Ishikawa (cell line): ENCODE measurements around the gene DDX47.

Source experiments
- CEBPB ChIP-seq: IDR thresholded peaks from 2 replicates; pipeline ENCODE4 v1.6.1; 2012
- CREB1 ChIP-seq: IDR thresholded peaks from 2 replicates; pipeline ENCODE4 v1.6.1; 2012; ENCODE audit warnings: low read depth
- EGR1 ChIP-seq: IDR thresholded peaks from 2 replicates; pipeline ENCODE4 v1.6.1; 2012
- EP300 ChIP-seq: IDR thresholded peaks from 2 replicates; pipeline ENCODE4 v1.6.1; 2012; ENCODE audit warnings: borderline replicate concordance
- FOXM1 ChIP-seq: IDR thresholded peaks from 2 replicates; pipeline ENCODE4 v1.6.1; 2012; ENCODE audit warnings: low read depth, borderline replicate concordance
- MAX ChIP-seq: IDR thresholded peaks from 2 replicates; pipeline ENCODE4 v1.6.1; 2012
- NFIC ChIP-seq: IDR thresholded peaks from 2 replicates; pipeline ENCODE4 v1.6.1; 2012
- RAD21 ChIP-seq: IDR thresholded peaks from 2 replicates; pipeline ENCODE4 v1.6.1; 2012; ENCODE audit warnings: low read depth
- TAF1 ChIP-seq: IDR thresholded peaks from 2 replicates; pipeline ENCODE4 v1.6.1; 2012; ENCODE audit warnings: low read depth, mild to moderate bottlenecking
- TCF12 ChIP-seq: IDR thresholded peaks from 2 replicates; pipeline ENCODE4 v1.6.1; 2012; ENCODE audit warnings: low read depth
- TEAD4 ChIP-seq: IDR thresholded peaks from 2 replicates; pipeline ENCODE4 v1.6.1; 2012
- USF1 ChIP-seq: IDR thresholded peaks from 2 replicates; pipeline ENCODE4 v1.6.1; 2012
- YY1 ChIP-seq: IDR thresholded peaks from 2 replicates; pipeline ENCODE4 v1.6.1; 2012; ENCODE audit warnings: low read depth
- ZBTB7A ChIP-seq: IDR thresholded peaks from 2 replicates; pipeline ENCODE4 v1.6.1; 2012; ENCODE audit warnings: low read depth
- TF ChIP-seq, protein P1 (sequence below): IDR thresholded peaks from 2 replicates; pipeline ENCODE4 v1.6.1; 2012; ENCODE audit warnings: low read depth, mild to moderate bottlenecking

The DDX47 gene

GRCh38 chr12:12841428-12841827 is 28.3 kb downstream of the DDX47 start:
- TF ChIP-seq TEAD4 = peak; percentile 50

DNA sequence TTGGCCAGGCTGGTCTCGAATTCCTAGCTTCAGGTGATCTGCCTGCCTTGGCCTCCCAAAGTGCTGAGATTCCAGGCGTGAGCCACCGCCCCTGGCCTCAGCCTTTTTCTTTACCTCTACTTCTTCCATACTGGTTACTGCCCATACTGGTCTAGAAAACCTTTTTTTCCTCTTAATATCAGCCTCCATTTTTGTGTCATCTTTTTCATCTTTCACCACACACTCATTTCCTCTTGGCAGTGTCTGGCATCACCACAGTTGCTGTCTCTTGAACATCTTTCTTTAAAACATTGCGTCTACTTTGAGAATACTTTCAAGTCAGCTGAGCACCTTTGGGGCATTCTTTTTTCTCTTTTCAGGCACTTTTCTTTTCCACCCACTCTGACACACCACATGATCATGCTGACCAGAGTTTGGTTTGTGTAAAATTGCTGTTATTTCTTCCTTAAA is 32.7 kb downstream of the DDX47 start:
- TF ChIP-seq ZBTB7A (no peak), CREB1 (no peak), YY1 (no peak), EP300 (no peak), TAF1 (no peak), MAX (no peak), NFIC (no peak), CEBPB (no peak), TEAD4 (no peak), EGR1 (no peak), FOXM1 (no peak), RAD21 (no peak), TCF12 (no peak), USF1 (no peak)
- TF ChIP-seq, protein P1, sequence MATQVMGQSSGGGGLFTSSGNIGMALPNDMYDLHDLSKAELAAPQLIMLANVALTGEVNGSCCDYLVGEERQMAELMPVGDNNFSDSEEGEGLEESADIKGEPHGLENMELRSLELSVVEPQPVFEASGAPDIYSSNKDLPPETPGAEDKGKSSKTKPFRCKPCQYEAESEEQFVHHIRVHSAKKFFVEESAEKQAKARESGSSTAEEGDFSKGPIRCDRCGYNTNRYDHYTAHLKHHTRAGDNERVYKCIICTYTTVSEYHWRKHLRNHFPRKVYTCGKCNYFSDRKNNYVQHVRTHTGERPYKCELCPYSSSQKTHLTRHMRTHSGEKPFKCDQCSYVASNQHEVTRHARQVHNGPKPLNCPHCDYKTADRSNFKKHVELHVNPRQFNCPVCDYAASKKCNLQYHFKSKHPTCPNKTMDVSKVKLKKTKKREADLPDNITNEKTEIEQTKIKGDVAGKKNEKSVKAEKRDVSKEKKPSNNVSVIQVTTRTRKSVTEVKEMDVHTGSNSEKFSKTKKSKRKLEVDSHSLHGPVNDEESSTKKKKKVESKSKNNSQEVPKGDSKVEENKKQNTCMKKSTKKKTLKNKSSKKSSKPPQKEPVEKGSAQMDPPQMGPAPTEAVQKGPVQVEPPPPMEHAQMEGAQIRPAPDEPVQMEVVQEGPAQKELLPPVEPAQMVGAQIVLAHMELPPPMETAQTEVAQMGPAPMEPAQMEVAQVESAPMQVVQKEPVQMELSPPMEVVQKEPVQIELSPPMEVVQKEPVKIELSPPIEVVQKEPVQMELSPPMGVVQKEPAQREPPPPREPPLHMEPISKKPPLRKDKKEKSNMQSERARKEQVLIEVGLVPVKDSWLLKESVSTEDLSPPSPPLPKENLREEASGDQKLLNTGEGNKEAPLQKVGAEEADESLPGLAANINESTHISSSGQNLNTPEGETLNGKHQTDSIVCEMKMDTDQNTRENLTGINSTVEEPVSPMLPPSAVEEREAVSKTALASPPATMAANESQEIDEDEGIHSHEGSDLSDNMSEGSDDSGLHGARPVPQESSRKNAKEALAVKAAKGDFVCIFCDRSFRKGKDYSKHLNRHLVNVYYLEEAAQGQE = no peak

- TF ChIP-seq FOXM1 = no peak
- no peak for TF ChIP-seq RAD21
- TF ChIP-seq CREB1 = no peak
- no peak for TF ChIP-seq MAX
- TF ChIP-seq, protein P1 = no peak
- no peak for TF ChIP-seq NFIC
- TF ChIP-seq YY1 = no peak
- TF ChIP-seq TEAD4 = no peak
- TF ChIP-seq USF1 = no peak
- TF ChIP-seq ZBTB7A = no peak
- TF ChIP-seq TAF1 = no peak
- TF ChIP-seq EGR1 = no peak
- TF ChIP-seq TCF12 = no peak
Observed at GRCh38 chr12:12853435-12853834, 40.3 kb downstream of the DDX47 start.

DNA sequence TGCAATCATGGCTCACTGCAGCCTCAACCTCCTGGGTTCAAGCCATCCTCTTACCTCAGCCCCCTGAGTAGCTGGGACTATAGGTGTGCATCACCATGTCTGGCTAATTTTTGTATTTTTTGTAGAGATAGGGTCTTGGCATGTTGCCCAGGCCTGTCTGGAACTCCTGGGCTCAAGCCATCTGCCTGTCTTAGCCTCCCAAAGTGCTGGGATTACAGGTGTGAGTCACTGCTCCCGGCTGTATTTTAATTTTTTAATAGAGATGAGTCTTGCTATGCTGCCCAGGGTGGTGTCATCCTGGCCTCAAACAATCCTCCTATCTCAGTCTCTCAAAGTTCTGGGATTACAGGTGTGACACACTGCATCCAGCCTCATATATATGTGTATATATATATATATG is 46.5 kb downstream of the DDX47 start:
- TF ChIP-seq CEBPB (no peak), ZBTB7A (no peak), NFIC (peak; percentile 58), TCF12 (no peak), TAF1 (no peak)

DNA sequence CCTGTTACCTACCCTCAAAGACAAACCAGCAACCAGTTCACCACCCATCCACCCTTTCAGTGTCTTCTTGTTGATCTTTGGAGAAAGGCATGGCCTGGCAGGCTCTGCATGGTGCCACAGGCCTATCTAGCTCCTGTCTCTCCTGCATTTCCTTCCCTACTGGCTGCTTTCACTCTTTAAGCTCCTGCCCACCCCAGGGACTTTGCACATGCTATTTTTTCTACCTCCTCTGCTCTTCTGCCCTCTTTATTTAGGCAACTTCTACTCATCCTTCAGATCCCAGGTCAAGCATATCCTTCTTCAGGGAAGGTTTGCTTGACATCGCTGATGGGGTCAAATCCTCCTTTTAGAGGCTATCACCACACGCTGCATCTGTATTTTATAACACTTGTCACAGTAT is 51.1 kb downstream of the DDX47 start:
- TF ChIP-seq RAD21 = no peak
- no peak for TF ChIP-seq FOXM1
- TF ChIP-seq TAF1 = no peak
- TF ChIP-seq CEBPB = no peak
- TF ChIP-seq CREB1 = no peak
- TF ChIP-seq, protein P1 = no peak
- no peak for TF ChIP-seq TCF12
